SKM-1 (cell line): ENCODE measurements around the gene CLEC18C.
"Not testable (repeated sequence)": the region's sequence is repeated elsewhere in the genome, so short reads cannot be mapped to it uniquely, and the experiment has no call there.

Experiments used
- DNase-seq: peaks from one replicate; lab custom pipeline; 2025; ENCODE audit not compliant: unreplicated experiment; lab: John Stamatoyannopoulos, UW

Gene CLEC18C

DNA sequence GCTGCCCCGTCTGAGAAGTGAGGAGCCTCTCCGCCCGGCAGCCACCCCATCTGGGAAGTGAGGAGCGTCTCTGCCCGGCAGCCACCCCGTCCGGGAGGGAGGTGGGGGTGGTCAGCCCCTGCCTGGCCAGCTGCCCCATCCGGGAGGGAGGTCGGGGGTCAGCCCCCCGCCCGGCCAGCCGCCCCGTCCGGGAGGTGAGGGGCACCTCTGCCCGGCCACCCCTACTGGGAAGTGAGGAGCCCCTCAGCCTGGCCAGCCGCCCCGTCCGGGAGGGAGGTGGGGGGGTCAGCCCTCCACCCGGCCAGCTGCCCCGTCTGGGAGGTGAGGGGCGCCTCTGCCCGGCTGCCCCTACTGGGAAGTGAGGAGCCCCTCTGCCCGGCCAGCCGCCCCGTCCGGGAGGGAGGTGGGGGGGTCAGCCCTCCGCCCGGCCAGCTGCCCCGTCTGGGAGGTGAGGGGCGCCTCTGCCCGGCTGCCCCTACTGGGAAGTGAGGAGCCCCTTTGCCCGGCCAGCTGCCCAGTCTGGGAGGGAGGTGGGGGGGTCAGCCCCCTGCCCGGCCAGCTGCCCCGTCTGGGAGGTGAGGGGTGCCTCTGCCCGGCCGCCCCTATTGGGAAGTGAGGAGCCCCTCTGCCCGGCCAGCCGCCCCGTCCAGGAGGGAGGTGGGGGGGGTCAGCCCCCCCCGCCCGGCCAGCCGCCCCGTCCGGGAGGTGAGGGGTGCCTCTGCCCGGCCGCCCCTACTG lies 31.2 kb downstream of the CLEC18C start:
- DNase-seq, result not testable (repeated sequence)

GRCh38 chr16:70206382-70206781 lies 32.8 kb downstream of the CLEC18C start:
- not testable (repeated sequence) for DNase-seq

- DNase-seq, result not testable (repeated sequence)
Measured at GRCh38 chr16:70218586-70218985, 45.0 kb downstream of the CLEC18C start.

DNA sequence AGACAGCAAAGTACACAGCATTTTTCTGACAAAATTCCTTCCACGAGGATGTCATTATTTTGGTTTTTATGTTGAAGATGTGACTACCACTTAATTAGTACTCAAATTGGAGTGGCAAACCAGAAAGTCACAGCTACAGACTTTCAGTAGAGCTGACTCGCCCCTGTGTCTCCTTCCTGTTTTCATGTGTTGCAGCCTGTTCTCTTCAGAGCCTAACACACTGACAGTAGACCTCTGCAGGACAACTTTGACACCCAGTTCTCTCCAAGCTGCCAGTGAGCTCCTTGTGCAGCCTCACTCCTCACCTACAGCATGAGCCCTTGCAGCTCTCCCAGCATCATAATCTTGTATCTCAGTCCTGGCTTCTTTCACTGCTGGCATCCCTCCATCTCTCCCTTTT lies 49.0 kb downstream of the CLEC18C start:
- DNase-seq, result not testable (repeated sequence)

- DNase-seq, result not testable (repeated sequence)
Measured at GRCh38 chr16:70223216-70223615, 49.6 kb downstream of the CLEC18C start.

DNA sequence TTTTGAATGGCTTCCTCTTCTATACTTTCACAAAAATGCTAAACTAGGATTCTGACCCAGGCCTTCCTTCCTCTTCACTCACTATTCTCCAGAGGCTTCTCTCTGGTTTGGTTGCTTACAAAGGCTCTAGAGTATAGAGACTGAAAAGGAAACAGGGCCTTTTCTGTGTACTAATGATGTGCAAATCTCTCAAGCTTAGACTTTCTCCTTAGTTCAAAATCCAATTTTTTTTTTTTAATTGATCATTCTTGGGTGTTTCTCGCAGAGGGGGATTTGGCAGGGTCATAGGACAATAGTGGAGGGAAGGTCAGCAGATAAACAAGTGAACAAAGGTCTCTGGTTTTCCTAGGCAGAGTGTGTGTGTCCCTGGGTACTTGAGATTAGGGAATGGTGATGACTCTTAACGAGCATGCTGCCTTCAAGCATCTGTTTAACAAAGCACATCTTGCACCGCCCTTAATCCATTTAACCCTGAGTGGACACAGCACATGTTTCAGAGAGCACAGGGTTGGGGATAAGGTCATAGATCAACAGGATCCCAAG lies 50.5 kb downstream of the CLEC18C start:
- not testable (repeated sequence) for DNase-seq

DNA sequence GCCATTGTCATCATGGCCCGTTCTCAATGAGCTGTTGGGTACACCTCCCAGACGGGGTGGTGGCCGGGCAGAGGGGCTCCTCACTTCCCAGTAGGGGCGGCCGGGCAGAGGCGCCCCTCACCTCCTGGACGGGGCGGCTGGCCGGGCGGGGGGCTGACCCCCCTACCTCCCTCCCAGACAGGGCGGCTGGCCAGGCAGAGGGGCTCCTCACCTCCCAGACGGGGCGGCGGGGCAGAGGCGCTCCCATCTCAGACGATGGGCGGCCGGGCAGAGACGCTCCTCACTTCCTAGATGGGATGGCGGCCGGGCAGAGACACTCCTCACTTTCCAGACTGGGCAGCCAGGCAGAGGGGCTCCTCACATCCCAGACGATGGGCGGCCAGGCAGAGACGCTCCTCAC lies 51.1 kb downstream of the CLEC18C start:
- not testable (repeated sequence) for DNase-seq

DNA sequence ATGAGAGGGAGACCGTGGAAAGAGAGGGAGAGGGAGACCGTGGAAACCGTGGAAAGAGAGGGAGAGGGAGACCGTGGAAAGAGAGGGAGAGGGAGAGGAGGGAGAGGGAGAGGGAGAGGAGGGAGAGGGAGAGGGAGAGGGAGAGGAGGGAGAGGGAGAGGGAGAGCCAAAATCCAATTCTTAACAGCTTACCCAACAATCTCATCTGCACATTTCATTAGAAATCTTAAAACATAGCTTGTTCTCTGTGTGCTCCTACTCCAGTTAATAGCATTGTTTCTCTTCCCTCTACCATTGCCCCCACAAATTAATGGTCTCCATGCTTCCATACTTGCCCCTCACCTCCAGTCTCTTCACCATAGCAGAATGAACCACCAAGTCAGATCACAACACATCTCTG lies 51.8 kb downstream of the CLEC18C start:
- not testable (repeated sequence) for DNase-seq

DNA sequence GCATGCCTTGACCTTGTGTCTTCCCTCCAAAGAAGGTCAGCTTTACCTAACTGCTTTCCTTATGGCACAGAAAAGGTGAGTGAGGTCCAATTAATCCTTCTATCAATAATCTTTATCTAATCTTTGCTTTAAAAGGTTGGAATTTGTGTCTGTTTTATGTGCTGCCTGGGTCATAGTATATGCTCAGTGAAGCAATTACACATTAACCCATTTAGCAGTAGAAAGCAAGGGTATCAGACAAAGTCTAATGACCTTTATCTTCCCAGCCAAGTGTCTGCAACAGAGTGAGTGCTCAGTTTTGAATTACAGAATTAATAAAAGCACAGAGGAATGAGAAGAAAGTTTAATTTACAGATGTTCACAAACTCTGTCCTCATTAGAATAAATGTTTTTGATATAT lies 52.4 kb downstream of the CLEC18C start:
- DNase-seq, result not testable (repeated sequence)

GRCh38 chr16:70231831-70232230 lies 58.2 kb downstream of the CLEC18C start:
- not testable (repeated sequence) for DNase-seq
